Activated CD4-positive, alpha-beta T cell treated with anti-CD3 and anti-CD28 coated beads for 48 hours (primary cell): Measurements from ENCODE around the gene CNTN1.

Source experiments
- DNase-seq: peaks from one replicate; pipeline ENCODE4 v3.0.0-alpha.2; 2020

Gene CNTN1

GRCh38 chr12:40775661-40776060 lies 83.4 kb downstream of the CNTN1 start:
- no peak for DNase-seq

- no peak for DNase-seq
These were observed 91.9 kb downstream of the CNTN1 start for GRCh38 chr12:40784102-40784501.

- DNase-seq = no peak
These were observed 96.0 kb downstream of the CNTN1 start for GRCh38 chr12:40788276-40788675.

GRCh38 chr12:40792792-40793386 lies 100.7 kb downstream of the CNTN1 start:
- no peak for DNase-seq

- DNase-seq = no peak
These were observed 101.2 kb downstream of the CNTN1 start for GRCh38 chr12:40793471-40793870.

- DNase-seq = no peak
These were observed 101.8 kb downstream of the CNTN1 start for GRCh38 chr12:40794087-40794486.

- DNase-seq = no peak
These were observed 108.8 kb downstream of the CNTN1 start for GRCh38 chr12:40801082-40801481.

- DNase-seq = no peak
These were observed 109.6 kb downstream of the CNTN1 start for GRCh38 chr12:40801861-40802260.

GRCh38 chr12:40802656-40803055 lies 110.4 kb downstream of the CNTN1 start:
- DNase-seq = no peak

GRCh38 chr12:40819436-40820108 lies 127.3 kb downstream of the CNTN1 start:
- no peak for DNase-seq

- no peak for DNase-seq
These were observed 128.7 kb downstream of the CNTN1 start for GRCh38 chr12:40820794-40821484.

GRCh38 chr12:40825156-40825555 lies 132.9 kb downstream of the CNTN1 start:
- no peak for DNase-seq

- DNase-seq = no peak
These were observed 135.7 kb downstream of the CNTN1 start for GRCh38 chr12:40827683-40828592.

- no peak for DNase-seq
These were observed 136.4 kb downstream of the CNTN1 start for GRCh38 chr12:40828593-40828990.

- no peak for DNase-seq
These were observed 137.5 kb downstream of the CNTN1 start for GRCh38 chr12:40829738-40830144.

GRCh38 chr12:40831916-40832315 lies 139.7 kb downstream of the CNTN1 start:
- DNase-seq = no peak

GRCh38 chr12:40832668-40833067 lies 140.4 kb downstream of the CNTN1 start:
- DNase-seq = no peak

GRCh38 chr12:40833818-40834217 lies 141.6 kb downstream of the CNTN1 start:
- DNase-seq = no peak

GRCh38 chr12:40834321-40834720 lies 142.1 kb downstream of the CNTN1 start:
- no peak for DNase-seq

GRCh38 chr12:40837891-40838429 lies 145.7 kb downstream of the CNTN1 start:
- no peak for DNase-seq

GRCh38 chr12:40843495-40843894 lies 151.3 kb downstream of the CNTN1 start:
- no peak for DNase-seq

GRCh38 chr12:40853221-40853620 lies 161.0 kb downstream of the CNTN1 start:
- no peak for DNase-seq

GRCh38 chr12:40854604-40855003 lies 162.4 kb downstream of the CNTN1 start:
- no peak for DNase-seq
